Right lobe of liver (tissue), 4 donors: ENCODE data around the gene IKBIP.

ENCODE experiments used
- POLR2A ChIP-seq: fragments of 450-650 bp; IDR thresholded peaks from one replicate; pipeline ENCODE4 v1.6.1; 2017; ENCODE audit warnings: antibody characterized with exemption, mild to moderate bottlenecking
- TF ChIP-seq, protein P1 (sequence below), 4 donors: fragments of 200-600 bp in 3 of 4; fragments of 450-650 bp in 1 of 4; IDR thresholded peaks; one replicate each; pipeline versions ENCODE4 v1.5.1 to v1.8.0; 2016 to 2022; ENCODE audit warnings: antibody characterized with exemption in 4 of 4, mild to moderate bottlenecking in 2 of 4
- donor health status: DM: no; HTN: no; CAD: no.
- donor health status: DM: no; HTN: no; CAD: no.
- donor health status: DM: no; HTN: yes; CAD: no.

GRCh38 chr12:98594050-98594835 lies 50.3 kb downstream of the IKBIP start:
- TF ChIP-seq, protein P1, sequence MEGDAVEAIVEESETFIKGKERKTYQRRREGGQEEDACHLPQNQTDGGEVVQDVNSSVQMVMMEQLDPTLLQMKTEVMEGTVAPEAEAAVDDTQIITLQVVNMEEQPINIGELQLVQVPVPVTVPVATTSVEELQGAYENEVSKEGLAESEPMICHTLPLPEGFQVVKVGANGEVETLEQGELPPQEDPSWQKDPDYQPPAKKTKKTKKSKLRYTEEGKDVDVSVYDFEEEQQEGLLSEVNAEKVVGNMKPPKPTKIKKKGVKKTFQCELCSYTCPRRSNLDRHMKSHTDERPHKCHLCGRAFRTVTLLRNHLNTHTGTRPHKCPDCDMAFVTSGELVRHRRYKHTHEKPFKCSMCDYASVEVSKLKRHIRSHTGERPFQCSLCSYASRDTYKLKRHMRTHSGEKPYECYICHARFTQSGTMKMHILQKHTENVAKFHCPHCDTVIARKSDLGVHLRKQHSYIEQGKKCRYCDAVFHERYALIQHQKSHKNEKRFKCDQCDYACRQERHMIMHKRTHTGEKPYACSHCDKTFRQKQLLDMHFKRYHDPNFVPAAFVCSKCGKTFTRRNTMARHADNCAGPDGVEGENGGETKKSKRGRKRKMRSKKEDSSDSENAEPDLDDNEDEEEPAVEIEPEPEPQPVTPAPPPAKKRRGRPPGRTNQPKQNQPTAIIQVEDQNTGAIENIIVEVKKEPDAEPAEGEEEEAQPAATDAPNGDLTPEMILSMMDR (IDR thresholded peaks at IDR 0.05): no peak
- TF ChIP-seq POLR2A: no peak
